ENCODE data around the gene SENP1.

- TF ChIP-seq, protein P1, sequence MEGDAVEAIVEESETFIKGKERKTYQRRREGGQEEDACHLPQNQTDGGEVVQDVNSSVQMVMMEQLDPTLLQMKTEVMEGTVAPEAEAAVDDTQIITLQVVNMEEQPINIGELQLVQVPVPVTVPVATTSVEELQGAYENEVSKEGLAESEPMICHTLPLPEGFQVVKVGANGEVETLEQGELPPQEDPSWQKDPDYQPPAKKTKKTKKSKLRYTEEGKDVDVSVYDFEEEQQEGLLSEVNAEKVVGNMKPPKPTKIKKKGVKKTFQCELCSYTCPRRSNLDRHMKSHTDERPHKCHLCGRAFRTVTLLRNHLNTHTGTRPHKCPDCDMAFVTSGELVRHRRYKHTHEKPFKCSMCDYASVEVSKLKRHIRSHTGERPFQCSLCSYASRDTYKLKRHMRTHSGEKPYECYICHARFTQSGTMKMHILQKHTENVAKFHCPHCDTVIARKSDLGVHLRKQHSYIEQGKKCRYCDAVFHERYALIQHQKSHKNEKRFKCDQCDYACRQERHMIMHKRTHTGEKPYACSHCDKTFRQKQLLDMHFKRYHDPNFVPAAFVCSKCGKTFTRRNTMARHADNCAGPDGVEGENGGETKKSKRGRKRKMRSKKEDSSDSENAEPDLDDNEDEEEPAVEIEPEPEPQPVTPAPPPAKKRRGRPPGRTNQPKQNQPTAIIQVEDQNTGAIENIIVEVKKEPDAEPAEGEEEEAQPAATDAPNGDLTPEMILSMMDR (conservative IDR thresholded peaks at IDR 0.05), result no peak
- no peak for TF ChIP-seq EZH2 (IDR thresholded peaks at IDR 0.05; ENCODE audit: low read depth)
Observed at GRCh38 chr12:48125985-48126384, 20.1 kb upstream of the SENP1 start.
